ENCODE results near the gene C22orf39. TPM values are rescaled to one million over a fixed set of nuclear protein-coding genes. Genes with fewer than 3 reads are reported as not detected.

The C22orf39 gene
- total and polyA plus RNA-seq, 4 experiments from 2014 or later = 40.5 to 58.3 (median 48.9) TPM

DNA sequence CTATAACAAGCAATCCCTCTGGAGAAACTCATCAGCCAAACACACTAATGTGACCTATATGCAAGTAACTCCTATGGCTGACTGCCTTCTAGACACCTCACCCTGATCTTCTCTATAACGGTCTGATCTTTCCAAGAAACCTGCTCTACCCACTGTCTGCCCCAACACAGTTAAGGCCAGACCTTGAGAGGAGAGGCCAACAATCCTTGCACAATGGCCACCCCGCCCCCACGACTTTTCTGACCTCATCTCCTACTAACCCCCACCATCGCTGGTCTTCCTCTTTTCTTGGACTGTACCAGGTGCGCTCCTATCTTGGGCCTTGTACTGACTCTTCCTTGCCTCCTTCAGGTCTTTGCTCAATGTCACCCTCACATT lies 28.4 kb downstream of the C22orf39 start:
- DNase-seq = no peak
- no peak overlapping the region for H3K4me3 ChIP-seq (ENCODE audit: low read length in 2 of 2)
- Mint-ChIP-seq H3K4me1 (peaks cover 51 to 75% (median 62%) of the 10 kb centered on the region in 4 donors), H3K9me3 (no peaks in the 10 kb centered on the region), H3K36me3 (peaks cover 0 to under 1% of the 10 kb centered on the region in 2 donors), H3K4me3 (peak overlapping the region; percentile 25 to 71 (median 59)), H3K27ac (peak overlapping the region; percentile 76 to 94 (median 92)), H3K27me3 (no peaks in the 10 kb centered on the region)
- intact Hi-C loops (cut with micrococcal nuclease) = no loop called here
- H3K9me3 ChIP-seq (ENCODE audit: control insufficient read depth in 1 of 2, low read length in 2 of 2) = no peaks in the 10 kb centered on the region
- H3K27ac ChIP-seq (ENCODE audit: low read depth, low read length) = peak overlapping the region; percentile 60
- no peaks in the 10 kb centered on the region for H3K27me3 ChIP-seq (ENCODE audit: insufficient read depth, low read length)
- no peaks in the 10 kb centered on the region for H3K36me3 ChIP-seq (ENCODE audit: insufficient read depth, low read length)
- H3K4me1 ChIP-seq (ENCODE audit: insufficient read depth, low read length) = peaks cover 59% of the 10 kb centered on the region
- POLR2A ChIA-PET (ENCODE audit: partially characterized antibody) = interaction anchor here (2.8 to 2.9 kb wide), 3 partner anchors 13 to 60 kb away, joined by 13 to 27 read pairs (median 17); partner anchors contain the start of genes C22orf39, CDC45, HIRA and MRPL40
- CTCF ChIA-PET (ENCODE audit: partially characterized antibody) = no interaction called here

DNA sequence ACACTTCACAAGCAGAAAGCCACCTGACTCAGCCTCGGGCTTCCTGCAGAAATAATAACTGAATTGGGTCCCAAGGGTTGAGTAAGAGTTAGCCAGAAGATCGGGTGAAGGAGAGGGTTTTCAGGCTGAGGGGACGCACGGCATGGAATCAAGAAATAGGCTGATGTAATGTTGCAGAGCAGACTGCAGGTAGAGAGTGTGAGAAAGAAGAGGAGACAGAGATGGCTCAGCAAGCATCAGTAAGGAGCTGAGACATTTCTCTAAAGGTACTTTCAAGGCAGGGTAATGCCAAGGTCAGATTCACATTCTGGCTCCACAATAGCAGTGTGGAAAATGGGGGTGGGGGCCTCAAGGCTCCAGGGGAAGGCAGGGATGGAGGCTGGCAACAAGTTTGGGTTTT lies 34.6 kb downstream of the C22orf39 start:
- Mint-ChIP-seq H3K4me3 (peak overlapping the region in 1 of 8 donors; percentile 10), H3K36me3 (peaks cover 17 to 27% of the 10 kb centered on the region in 2 donors), H3K27ac (peak overlapping the region in 2 of 7 donors; percentile 43 to 71), H3K4me1 (peaks cover 18 to 43% (median 29%) of the 10 kb centered on the region in 4 donors), H3K27me3 (no peaks in the 10 kb centered on the region), H3K9me3 (no peaks in the 10 kb centered on the region)
- no peak overlapping the region for H3K4me3 ChIP-seq (ENCODE audit: low read length in 2 of 2)
- CTCF ChIA-PET (ENCODE audit: partially characterized antibody) = no interaction called here
- POLR2A ChIA-PET (ENCODE audit: partially characterized antibody) = no interaction called here
- no peak overlapping the region for H3K27ac ChIP-seq (ENCODE audit: low read depth, low read length)
- H3K9me3 ChIP-seq (ENCODE audit: control insufficient read depth in 1 of 2, low read length in 2 of 2) = no peaks in the 10 kb centered on the region
- peaks cover 5% of the 10 kb centered on the region for H3K4me1 ChIP-seq (ENCODE audit: insufficient read depth, low read length)
- peaks cover 23% of the 10 kb centered on the region for H3K36me3 ChIP-seq (ENCODE audit: insufficient read depth, low read length)
- intact Hi-C loops (cut with micrococcal nuclease) = no loop called here
- no peak for DNase-seq
- no peaks in the 10 kb centered on the region for H3K27me3 ChIP-seq (ENCODE audit: insufficient read depth, low read length)

DNA sequence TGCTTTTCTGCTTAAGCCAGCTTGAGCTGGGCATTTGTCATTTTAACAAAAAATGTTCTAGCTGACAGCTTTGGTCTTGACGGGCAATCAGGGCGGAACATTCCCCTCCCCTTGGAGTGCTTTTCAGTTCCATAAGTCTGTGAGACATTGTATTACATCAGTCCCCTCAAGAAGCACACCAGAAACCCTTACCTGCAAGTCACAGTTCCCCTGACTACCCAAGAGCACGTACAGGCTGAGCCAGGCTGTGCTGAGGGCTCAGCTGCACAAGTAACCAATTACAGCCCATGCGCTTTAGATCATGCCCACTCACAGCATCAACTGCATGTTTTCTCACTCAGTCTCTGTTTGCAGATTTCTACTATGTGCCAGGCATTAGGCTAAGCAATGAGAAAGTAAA lies 35.0 kb downstream of the C22orf39 start:
- Mint-ChIP-seq H3K9me3 (no peaks in the 10 kb centered on the region), H3K4me1 (peaks cover 17 to 39% (median 27%) of the 10 kb centered on the region in 4 donors), H3K4me3 (no peak overlapping the region), H3K36me3 (peaks cover 22 to 30% of the 10 kb centered on the region in 2 donors), H3K27me3 (no peaks in the 10 kb centered on the region), H3K27ac (peak overlapping the region in 3 of 7 donors; percentile 42 to 71 (median 43))
- DNase-seq = no peak
- ChIA-PET POLR2A (ENCODE audit: partially characterized antibody) (no interaction called here), CTCF (ENCODE audit: partially characterized antibody) (no interaction called here)
- Histone ChIP-seq H3K27me3 (ENCODE audit: insufficient read depth, low read length) (no peaks in the 10 kb centered on the region), H3K27ac (ENCODE audit: low read depth, low read length) (no peak overlapping the region), H3K9me3 (ENCODE audit: control insufficient read depth in 1 of 2, low read length in 2 of 2) (no peaks in the 10 kb centered on the region), H3K36me3 (ENCODE audit: insufficient read depth, low read length) (peaks cover 27% of the 10 kb centered on the region), H3K4me3 (ENCODE audit: low read length in 2 of 2) (no peak overlapping the region), H3K4me1 (ENCODE audit: insufficient read depth, low read length) (peaks cover under 1% of the 10 kb centered on the region)
- intact Hi-C loops (cut with micrococcal nuclease) = no loop called here

DNA sequence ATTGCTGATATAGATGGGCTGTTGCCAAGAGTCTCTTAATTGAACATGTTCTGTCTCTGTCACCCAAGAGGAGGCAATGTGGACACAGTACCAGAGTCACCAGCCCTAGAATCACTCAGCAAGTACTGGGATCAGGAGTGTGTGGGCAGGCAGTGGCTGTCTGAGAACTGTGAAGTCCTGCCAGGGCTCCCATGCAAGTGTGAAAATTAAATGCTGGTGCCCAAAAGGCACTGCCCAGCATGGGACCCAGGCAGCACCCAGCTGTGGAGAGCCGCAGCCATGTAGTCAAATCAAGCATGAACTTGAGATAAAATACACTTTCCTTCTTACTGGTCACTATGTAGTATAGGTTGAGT lies 35.8 kb downstream of the C22orf39 start:
- no peaks in the 10 kb centered on the region for H3K27me3 Mint-ChIP-seq
- H3K4me1 Mint-ChIP-seq = peaks cover 17 to 34% (median 24%) of the 10 kb centered on the region in 4 donors
- H3K27ac ChIP-seq (ENCODE audit: low read depth, low read length) = no peak overlapping the region
- ChIA-PET CTCF (ENCODE audit: partially characterized antibody) (no interaction called here), POLR2A (ENCODE audit: partially characterized antibody) (no interaction called here)
- H3K9me3 Mint-ChIP-seq = no peaks in the 10 kb centered on the region
- no peaks in the 10 kb centered on the region for H3K9me3 ChIP-seq (ENCODE audit: control insufficient read depth in 1 of 2, low read length in 2 of 2)
- no peaks in the 10 kb centered on the region for H3K4me1 ChIP-seq (ENCODE audit: insufficient read depth, low read length)
- no peaks in the 10 kb centered on the region for H3K27me3 ChIP-seq (ENCODE audit: insufficient read depth, low read length)
- intact Hi-C loops (cut with micrococcal nuclease) = no loop called here
- peaks cover 35% of the 10 kb centered on the region for H3K36me3 ChIP-seq (ENCODE audit: insufficient read depth, low read length)
- H3K4me3 Mint-ChIP-seq = no peak overlapping the region
- peaks cover 30 to 39% of the 10 kb centered on the region in 2 donors for H3K36me3 Mint-ChIP-seq
- no peak for DNase-seq
- no peak overlapping the region for H3K4me3 ChIP-seq (ENCODE audit: low read length in 2 of 2)
- H3K27ac Mint-ChIP-seq = peak overlapping the region in 1 of 7 donors; percentile 47

DNA sequence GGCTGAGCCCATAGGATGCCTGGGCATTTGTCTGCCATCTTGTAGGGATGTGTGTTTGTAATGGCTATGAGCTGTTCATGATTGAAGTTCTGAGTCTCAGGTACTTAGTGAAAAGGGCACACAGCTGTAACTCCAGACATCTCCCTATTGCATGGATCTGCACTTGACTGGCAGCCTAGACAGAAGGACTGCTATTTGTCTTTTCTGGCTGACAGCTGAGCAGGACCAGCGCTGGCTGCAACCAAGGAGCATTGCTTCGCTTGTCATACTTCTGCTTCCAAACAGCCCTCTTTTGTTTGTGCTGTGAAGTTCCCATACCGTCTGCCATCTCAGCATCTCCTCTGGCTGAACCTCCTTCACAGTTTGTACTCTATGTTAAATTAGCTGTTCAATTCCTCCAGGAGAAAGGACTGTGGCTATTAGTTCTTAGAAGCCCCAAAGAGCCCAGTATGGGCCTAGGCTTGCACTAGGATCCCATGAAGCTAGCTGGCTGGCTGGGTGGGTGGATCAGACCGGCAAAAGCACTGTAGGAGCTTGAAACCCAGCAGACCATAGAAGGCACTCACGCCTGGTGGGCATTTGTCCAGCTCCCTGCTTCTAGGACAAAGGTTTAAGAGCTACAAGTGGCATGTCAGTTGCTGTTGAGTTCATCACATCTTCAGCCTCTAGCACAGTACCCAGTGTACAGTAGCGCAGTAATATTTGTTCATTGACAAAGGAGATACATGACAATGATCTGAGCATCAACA lies 36.4 kb downstream of the C22orf39 start:
- H3K36me3 Mint-ChIP-seq = peaks cover 33 to 42% of the 10 kb centered on the region in 2 donors
- no peak for DNase-seq
- H3K27ac Mint-ChIP-seq = peak overlapping the region in 2 of 7 donors; percentile 17 to 47
- POLR2A ChIA-PET (ENCODE audit: partially characterized antibody) = no interaction called here
- H3K4me1 Mint-ChIP-seq = peaks cover 17 to 34% (median 24%) of the 10 kb centered on the region in 4 donors
- Histone ChIP-seq H3K4me3 (ENCODE audit: low read length in 2 of 2) (no peak overlapping the region), H3K4me1 (ENCODE audit: insufficient read depth, low read length) (no peaks in the 10 kb centered on the region), H3K27ac (ENCODE audit: low read depth, low read length) (no peak overlapping the region), H3K9me3 (ENCODE audit: control insufficient read depth in 1 of 2, low read length in 2 of 2) (no peaks in the 10 kb centered on the region), H3K27me3 (ENCODE audit: insufficient read depth, low read length) (no peaks in the 10 kb centered on the region), H3K36me3 (ENCODE audit: insufficient read depth, low read length) (peaks cover 39% of the 10 kb centered on the region)
- CTCF ChIA-PET (ENCODE audit: partially characterized antibody) = interaction anchor here (1.0 kb wide), 1 partner anchor 219 kb away, joined by 4 read pairs; no protein-coding TSS in a partner anchor
- H3K9me3 Mint-ChIP-seq = no peaks in the 10 kb centered on the region
- H3K4me3 Mint-ChIP-seq = no peak overlapping the region
- intact Hi-C loops (cut with micrococcal nuclease) = no loop called here
- H3K27me3 Mint-ChIP-seq = no peaks in the 10 kb centered on the region

DNA sequence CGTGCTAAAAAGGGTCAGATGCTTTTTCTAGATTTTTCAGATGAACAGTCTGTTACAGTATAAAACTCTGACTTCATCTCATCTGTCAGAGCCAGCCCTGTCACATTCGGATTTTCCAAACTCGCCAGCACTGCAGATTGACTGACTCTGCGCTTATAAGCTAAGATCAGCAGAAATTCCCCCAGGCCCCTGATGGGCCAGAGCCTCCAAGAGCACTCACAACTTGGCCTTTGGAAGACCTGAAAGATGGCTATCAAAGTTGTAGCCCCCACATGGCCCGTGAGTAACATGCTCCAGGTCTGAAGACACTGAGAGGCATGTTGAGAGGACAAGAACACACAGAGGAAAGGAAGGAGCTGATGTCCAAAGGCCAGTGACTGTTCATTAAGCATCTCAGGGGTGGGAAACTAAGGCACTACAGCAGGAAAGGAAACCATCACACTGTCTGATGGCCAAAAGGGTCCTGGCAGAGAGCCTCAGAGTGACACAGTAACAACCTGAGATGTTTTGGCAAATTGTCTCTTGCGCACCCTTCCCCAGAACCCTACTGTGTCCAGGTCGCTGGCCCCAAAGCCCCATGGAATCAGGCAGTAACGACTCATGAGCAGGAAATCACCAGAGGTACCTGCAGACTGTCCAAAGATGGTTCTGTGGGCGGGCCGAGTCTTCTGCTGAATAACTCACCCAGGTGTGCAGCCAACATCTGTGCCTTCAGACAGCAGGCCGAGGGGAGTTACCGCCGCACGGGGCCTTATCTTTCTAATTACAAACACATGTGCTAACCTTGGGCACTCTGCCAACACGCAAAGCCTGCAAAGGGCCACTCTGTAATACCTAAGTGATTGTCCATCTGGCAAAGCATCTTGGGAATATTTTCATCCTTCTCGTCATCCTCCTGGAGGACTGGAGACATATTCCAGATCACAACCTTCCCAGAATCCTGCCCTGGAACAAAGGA lies 39.6 kb downstream of the C22orf39 start:
- CTCF ChIA-PET (ENCODE audit: partially characterized antibody) = no interaction called here
- peaks cover 55 to 64% of the 10 kb centered on the region in 2 donors for H3K36me3 Mint-ChIP-seq
- Histone ChIP-seq H3K27ac (ENCODE audit: low read depth, low read length) (no peak overlapping the region), H3K27me3 (ENCODE audit: insufficient read depth, low read length) (no peaks in the 10 kb centered on the region), H3K36me3 (ENCODE audit: insufficient read depth, low read length) (peaks cover 53% of the 10 kb centered on the region), H3K4me3 (ENCODE audit: low read length in 2 of 2) (no peak overlapping the region), H3K4me1 (ENCODE audit: insufficient read depth, low read length) (no peaks in the 10 kb centered on the region), H3K9me3 (ENCODE audit: control insufficient read depth in 1 of 2, low read length in 2 of 2) (no peaks in the 10 kb centered on the region)
- intact Hi-C loops (cut with micrococcal nuclease) = no loop called here
- H3K9me3 Mint-ChIP-seq = peaks cover 0 to 1% (median 0%) of the 10 kb centered on the region in 8 donors
- no peaks in the 10 kb centered on the region for H3K27me3 Mint-ChIP-seq
- DNase-seq = no peak
- POLR2A ChIA-PET (ENCODE audit: partially characterized antibody) = no interaction called here
- peak overlapping the region in 1 of 7 donors; percentile 41 for H3K27ac Mint-ChIP-seq
- H3K4me3 Mint-ChIP-seq = no peak overlapping the region
- H3K4me1 Mint-ChIP-seq = peaks cover 8 to 19% (median 12%) of the 10 kb centered on the region in 4 donors

DNA sequence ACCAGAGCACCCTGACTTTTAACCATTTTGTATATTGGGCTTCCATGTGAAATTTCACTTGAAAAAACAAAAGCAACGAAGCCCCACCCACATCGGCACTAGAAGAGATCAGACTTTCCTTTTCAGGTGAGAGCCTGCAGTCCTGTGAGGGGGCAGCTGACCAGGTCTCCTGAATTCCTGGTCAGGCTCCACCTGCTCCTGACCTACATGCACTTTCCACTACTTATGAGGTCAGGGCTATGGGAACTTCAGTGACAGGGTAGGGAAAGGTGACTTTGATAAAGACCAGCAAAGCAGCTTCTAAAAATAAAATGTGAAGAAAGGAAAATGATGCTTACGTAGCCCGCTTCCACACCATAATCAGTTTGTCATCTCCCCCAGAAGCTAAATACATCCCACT lies 40.7 kb downstream of the C22orf39 start:
- H3K27ac ChIP-seq (ENCODE audit: low read depth, low read length) = no peak overlapping the region
- peaks cover 58 to 70% of the 10 kb centered on the region in 2 donors for H3K36me3 Mint-ChIP-seq
- no peaks in the 10 kb centered on the region for H3K27me3 ChIP-seq (ENCODE audit: insufficient read depth, low read length)
- H3K27ac Mint-ChIP-seq = peak overlapping the region in 1 of 7 donors; percentile 47
- no peak overlapping the region for H3K4me3 Mint-ChIP-seq
- no peaks in the 10 kb centered on the region for H3K27me3 Mint-ChIP-seq
- no peak for DNase-seq
- no peaks in the 10 kb centered on the region for H3K9me3 ChIP-seq (ENCODE audit: control insufficient read depth in 1 of 2, low read length in 2 of 2)
- H3K9me3 Mint-ChIP-seq = peaks cover 0 to 1% (median 0%) of the 10 kb centered on the region in 8 donors
- peaks cover 54% of the 10 kb centered on the region for H3K36me3 ChIP-seq (ENCODE audit: insufficient read depth, low read length)
- ChIA-PET POLR2A (ENCODE audit: partially characterized antibody) (no interaction called here), CTCF (ENCODE audit: partially characterized antibody) (no interaction called here)
- intact Hi-C loops (cut with micrococcal nuclease) = no loop called here
- peaks cover 3 to 9% (median 5%) of the 10 kb centered on the region in 4 donors for H3K4me1 Mint-ChIP-seq
- no peaks in the 10 kb centered on the region for H3K4me1 ChIP-seq (ENCODE audit: insufficient read depth, low read length)
- H3K4me3 ChIP-seq (ENCODE audit: low read length in 2 of 2) = no peak overlapping the region

All from CD4-positive, alpha-beta memory T cell (primary cell).